Adrenal gland (tissue), 5 donors: Measurements from ENCODE around the gene VCAM1.

Source experiments
- POLR2A ChIP-seq, 2 donors: fragments of 450-650 bp; IDR thresholded peaks; one replicate each; pipeline ENCODE4 v1.6.1; 2017; ENCODE audit warnings: antibody characterized with exemption in 2 of 2, mild to moderate bottlenecking in 2 of 2, moderate library complexity in 1 of 2
- TF ChIP-seq, protein P1 (sequence below), 6 experiments: fragments of 450-650 bp in 4 of 6; fragments of 200-600 bp in 2 of 6; sonication (generic) in 1 of 6; IDR thresholded peaks; 1 replicate in 5 of 6; 2 replicates in 1 of 6; pipeline versions ENCODE4 v1.5.1 to v1.8.0; 2016 to 2021; ENCODE audit warnings: antibody characterized with exemption in 6 of 6, mild to moderate bottlenecking in 2 of 6, moderate library complexity in 1 of 6
- donor health status: DM: no; HTN: no; CAD: no.

DNA sequence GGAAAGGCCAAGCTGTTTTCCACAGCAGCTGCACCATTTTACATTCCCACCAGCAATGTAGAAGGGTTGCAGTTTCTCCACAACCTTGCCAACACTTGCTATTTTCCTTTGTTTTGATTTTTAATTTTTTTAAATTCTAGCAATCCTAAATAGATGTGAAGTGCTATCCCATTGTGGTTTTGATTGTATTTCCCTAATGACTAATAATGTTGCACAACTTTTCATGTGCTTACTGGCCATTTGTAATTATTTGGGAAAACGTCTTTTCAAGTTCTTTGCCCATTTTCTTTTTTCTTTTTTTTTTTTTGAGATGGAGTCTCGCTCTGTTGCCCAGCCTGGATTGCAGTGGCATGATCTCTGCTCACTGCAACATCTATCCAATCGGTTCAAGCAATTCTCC lies 53.9 kb downstream of the VCAM1 start:
- no peak for TF ChIP-seq POLR2A (IDR thresholded peaks at IDR 0.05)
- TF ChIP-seq, protein P1, sequence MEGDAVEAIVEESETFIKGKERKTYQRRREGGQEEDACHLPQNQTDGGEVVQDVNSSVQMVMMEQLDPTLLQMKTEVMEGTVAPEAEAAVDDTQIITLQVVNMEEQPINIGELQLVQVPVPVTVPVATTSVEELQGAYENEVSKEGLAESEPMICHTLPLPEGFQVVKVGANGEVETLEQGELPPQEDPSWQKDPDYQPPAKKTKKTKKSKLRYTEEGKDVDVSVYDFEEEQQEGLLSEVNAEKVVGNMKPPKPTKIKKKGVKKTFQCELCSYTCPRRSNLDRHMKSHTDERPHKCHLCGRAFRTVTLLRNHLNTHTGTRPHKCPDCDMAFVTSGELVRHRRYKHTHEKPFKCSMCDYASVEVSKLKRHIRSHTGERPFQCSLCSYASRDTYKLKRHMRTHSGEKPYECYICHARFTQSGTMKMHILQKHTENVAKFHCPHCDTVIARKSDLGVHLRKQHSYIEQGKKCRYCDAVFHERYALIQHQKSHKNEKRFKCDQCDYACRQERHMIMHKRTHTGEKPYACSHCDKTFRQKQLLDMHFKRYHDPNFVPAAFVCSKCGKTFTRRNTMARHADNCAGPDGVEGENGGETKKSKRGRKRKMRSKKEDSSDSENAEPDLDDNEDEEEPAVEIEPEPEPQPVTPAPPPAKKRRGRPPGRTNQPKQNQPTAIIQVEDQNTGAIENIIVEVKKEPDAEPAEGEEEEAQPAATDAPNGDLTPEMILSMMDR (IDR thresholded peaks at IDR 0.05): no peak
